Prostate gland (tissue), 2 donors: ENCODE measurements around the gene LSM2. TPM values are rescaled to one million over a fixed set of nuclear protein-coding genes. Genes with fewer than 3 reads are reported as not detected.
A peak's percentile ranks its signal among the peaks of the same experiment; 100 is the strongest.

Experiments
- DNase-seq: peaks from one replicate; pipeline ENCODE4 v3.0.0-alpha.2; 2019; ENCODE audit warnings: low spot score
- H3K27ac ChIP-seq, 2 donors: fragments of 200-600 bp; sonication (generic); 2 replicates each; pipeline ENCODE4 v1.5.1; 2017 to 2019
- H3K27me3 ChIP-seq: fragments of 200-600 bp; sonication (generic); replicated peaks from 2 replicates; pipeline ENCODE4 v1.5.1; 2019; ENCODE audit not compliant: insufficient read depth
- H3K36me3 ChIP-seq, 2 donors: fragments of 200-600 bp; sonication (generic); 1 replicate in 1 of 2; 2 replicates in 1 of 2; pipeline versions ENCODE4 v1.5.1 to v1.8.1; 2017 to 2019
- H3K4me1 ChIP-seq: fragments of 200-600 bp; sonication (generic); replicated peaks from 2 replicates; pipeline ENCODE4 v1.5.1; 2019
- H3K4me3 ChIP-seq, 2 donors: fragments of 200-600 bp; sonication (generic); 2 replicates each; pipeline ENCODE4 v1.5.1; 2017 to 2019
- H3K9me3 ChIP-seq: fragments of 200-600 bp; sonication (generic); 2 replicates; pipeline ENCODE4 v1.5.1; 2017
- POLR2A ChIP-seq: fragments of 450-650 bp; IDR thresholded peaks from one replicate; pipeline ENCODE4 v1.6.1; 2016; ENCODE audit warnings: antibody characterized with exemption, mild to moderate bottlenecking
- POLR2AphosphoS5 ChIP-seq: sonication (generic); formaldehyde crosslinking; IDR thresholded peaks from one replicate; pipeline ENCODE4 v1.6.1; 2017; ENCODE audit warnings: antibody characterized with exemption
- WGBS: methylation state at CpG from one replicate; pipeline ENCODE4 v1.1.5; 2018; 5-methylcytosine and 5-hydroxymethylcytosine counted together
- intact Hi-C: fragments of 100-400 bp; cut with DNase I; formaldehyde crosslinking; loops from one replicate; pipeline ENCODE4 v1.14.2; 2022
- total RNA-seq, 2 donors: library from RNA; depleted of rRNA; stranded (reverse); fragments of >200 nt; gene quantifications; one replicate each; pipeline ENCODE4 v1.1.0, GENCODE V29; 2016
- TF ChIP-seq, protein P1 (sequence below), 4 experiments: fragments of 200-600 bp in 2 of 4; fragments of 450-650 bp in 2 of 4; sonication (generic) in 2 of 4; IDR thresholded peaks; 1 replicate in 3 of 4; 2 replicates in 1 of 4; pipeline ENCODE4 v1.5.1; 2016 to 2019; ENCODE audit warnings: antibody characterized with exemption in 4 of 4, mild to moderate bottlenecking in 2 of 4, moderate library complexity in 2 of 4

Gene LSM2
- total RNA-seq, 2 donors from 2014 or later: 51.9 to 52.5 TPM

DNA sequence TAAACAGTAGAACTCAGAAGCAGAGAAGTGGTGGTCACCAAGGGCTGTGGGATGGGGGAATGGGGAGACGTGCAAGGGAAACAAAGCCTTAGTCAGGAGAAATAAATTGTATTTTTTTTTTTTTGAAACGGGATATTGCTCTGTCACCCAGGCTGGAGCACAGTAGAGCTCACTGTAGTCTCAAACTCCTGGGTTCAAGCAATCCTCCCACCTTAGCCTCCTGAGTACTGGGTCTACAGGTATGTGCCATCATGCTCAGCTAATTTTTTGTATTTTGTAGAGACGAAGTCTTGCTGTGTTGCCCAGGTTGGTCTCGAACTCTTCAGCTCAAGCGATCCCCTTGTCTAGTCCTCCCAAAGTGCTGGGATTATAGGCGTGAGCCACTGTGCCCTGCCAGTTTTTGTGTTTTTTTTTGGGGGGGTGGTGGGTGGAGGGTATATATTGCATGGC, 24.1 kb upstream of the LSM2 start:
- Histone ChIP-seq H3K4me1 (peaks cover 6% of the 10 kb centered on the region), H3K9me3 (no peaks in the 10 kb centered on the region), H3K27ac (peak overlapping the region; percentile 97), H3K4me3 (peak overlapping the region; percentile 52 to 74), H3K36me3 (no peaks in the 10 kb centered on the region), H3K27me3 (no peaks in the 10 kb centered on the region)
- TF ChIP-seq, protein P1, sequence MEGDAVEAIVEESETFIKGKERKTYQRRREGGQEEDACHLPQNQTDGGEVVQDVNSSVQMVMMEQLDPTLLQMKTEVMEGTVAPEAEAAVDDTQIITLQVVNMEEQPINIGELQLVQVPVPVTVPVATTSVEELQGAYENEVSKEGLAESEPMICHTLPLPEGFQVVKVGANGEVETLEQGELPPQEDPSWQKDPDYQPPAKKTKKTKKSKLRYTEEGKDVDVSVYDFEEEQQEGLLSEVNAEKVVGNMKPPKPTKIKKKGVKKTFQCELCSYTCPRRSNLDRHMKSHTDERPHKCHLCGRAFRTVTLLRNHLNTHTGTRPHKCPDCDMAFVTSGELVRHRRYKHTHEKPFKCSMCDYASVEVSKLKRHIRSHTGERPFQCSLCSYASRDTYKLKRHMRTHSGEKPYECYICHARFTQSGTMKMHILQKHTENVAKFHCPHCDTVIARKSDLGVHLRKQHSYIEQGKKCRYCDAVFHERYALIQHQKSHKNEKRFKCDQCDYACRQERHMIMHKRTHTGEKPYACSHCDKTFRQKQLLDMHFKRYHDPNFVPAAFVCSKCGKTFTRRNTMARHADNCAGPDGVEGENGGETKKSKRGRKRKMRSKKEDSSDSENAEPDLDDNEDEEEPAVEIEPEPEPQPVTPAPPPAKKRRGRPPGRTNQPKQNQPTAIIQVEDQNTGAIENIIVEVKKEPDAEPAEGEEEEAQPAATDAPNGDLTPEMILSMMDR (IDR thresholded peaks at IDR 0.05): no peak
- no peak for TF ChIP-seq POLR2AphosphoS5
- TF ChIP-seq POLR2A: no peak
- 32% methylated on average over 6 of the region's 6 CpGs for WGBS
- intact Hi-C loops: loop anchor here (5.0 kb wide), 1 partner anchor 149 kb away; the partner anchor contains the start of gene LY6G5C
- DNase-seq: no peak

DNA sequence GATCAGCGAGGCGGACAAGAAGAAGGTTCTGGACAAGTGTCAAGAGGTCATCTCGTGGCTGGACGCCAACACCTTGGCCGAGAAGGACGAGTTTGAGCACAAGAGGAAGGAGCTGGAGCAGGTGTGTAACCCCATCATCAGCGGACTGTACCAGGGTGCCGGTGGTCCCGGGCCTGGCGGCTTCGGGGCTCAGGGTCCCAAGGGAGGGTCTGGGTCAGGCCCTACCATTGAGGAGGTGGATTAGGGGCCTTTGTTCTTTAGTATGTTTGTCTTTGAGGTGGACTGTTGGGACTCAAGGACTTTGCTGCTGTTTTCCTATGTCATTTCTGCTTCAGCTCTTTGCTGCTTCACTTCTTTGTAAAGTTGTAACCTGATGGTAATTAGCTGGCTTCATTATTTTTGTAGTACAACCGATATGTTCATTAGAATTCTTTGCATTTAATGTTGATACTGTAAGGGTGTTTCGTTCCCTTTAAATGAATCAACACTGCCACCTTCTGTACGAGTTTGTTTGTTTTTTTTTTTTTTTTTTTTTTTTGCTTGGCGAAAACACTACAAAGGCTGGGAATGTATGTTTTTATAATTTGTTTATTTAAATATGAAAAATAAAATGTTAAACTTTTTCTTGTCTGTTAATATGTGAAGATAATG, 23.0 kb upstream of the LSM2 start:
- WGBS: under 1% methylated on average over 15 of the region's 15 CpGs
- no peak for DNase-seq
- Histone ChIP-seq H3K36me3 (no peaks in the 10 kb centered on the region), H3K9me3 (no peaks in the 10 kb centered on the region), H3K27me3 (no peaks in the 10 kb centered on the region), H3K27ac (peak overlapping the region; percentile 97), H3K4me1 (peaks cover 13% of the 10 kb centered on the region), H3K4me3 (peak overlapping the region; percentile 52 to 74)
- intact Hi-C loops: loop anchor here (5.0 kb wide), 1 partner anchor 147 kb away; the partner anchor contains the start of gene LY6G5C
- TF ChIP-seq POLR2AphosphoS5 (peak; percentile 93), POLR2A (peak; percentile 9)
- TF ChIP-seq, protein P1 (IDR thresholded peaks at IDR 0.05): peak in 2 of 4 experiments; percentile 59 to 78

DNA sequence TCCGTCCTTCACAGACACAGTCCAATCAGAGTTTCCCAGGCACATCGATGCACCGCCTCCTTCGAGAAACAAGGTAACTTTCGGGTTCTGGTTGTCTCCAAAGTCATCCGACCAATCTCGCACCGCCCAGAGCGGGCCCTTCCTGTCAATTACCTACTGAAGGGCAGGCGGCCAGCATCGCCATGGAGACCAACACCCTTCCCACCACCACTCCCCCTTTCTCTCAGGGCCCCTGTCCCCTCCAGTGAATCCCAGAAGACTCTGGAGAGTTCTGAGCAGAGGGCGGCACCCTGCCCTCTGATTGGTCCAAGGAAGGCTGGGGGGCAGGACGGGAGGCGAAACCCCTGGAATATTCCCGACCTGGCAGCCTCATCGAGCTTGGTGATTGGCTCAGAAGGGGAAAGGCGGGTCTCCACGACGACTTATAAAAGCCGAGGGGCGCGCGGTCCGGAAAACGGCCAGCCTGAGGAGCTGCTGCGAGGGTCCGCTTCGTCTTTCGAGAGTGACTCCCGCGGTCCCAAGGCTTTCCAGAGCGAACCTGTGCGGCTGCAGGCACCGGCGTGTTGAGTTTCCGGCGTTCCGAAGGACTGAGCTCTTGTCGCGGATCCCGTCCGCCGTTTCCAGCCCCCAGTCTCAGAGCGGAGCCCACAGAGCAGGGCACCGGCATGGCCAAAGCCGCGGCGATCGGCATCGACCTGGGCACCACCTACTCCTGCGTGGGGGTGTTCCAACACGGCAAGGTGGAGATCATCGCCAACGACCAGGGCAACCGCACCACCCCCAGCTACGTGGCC, 20.7 kb upstream of the LSM2 start, which contains the start of gene HSPA1B:
Gene HSPA1B, plus strand, starts transcription at position 453 of the 794 bp plus-strand sequence. Its CDS starts 213 bp downstream, at position 666.
- TF ChIP-seq POLR2AphosphoS5 (peak; percentile 100), POLR2A (peak; percentile 100)
- TF ChIP-seq, protein P1 (IDR thresholded peaks at IDR 0.05): peak in 1 of 4 experiments; percentile 28
- H3K9me3 ChIP-seq: no peaks in the 10 kb centered on the region
- intact Hi-C loops: no loop called here
- peaks cover 22% of the 10 kb centered on the region for H3K4me1 ChIP-seq
- WGBS: under 1% methylated on average over 37 of the region's 56 CpGs
- peak; percentile 100 for DNase-seq
- H3K27ac ChIP-seq: peak within 1 kb of the TSS; percentile 97 to 100
- no peaks in the 10 kb centered on the region for H3K36me3 ChIP-seq
- H3K27me3 ChIP-seq: no peaks in the 10 kb centered on the region
- H3K4me3 ChIP-seq: peak within 1 kb of the TSS; percentile 51 to 62

DNA sequence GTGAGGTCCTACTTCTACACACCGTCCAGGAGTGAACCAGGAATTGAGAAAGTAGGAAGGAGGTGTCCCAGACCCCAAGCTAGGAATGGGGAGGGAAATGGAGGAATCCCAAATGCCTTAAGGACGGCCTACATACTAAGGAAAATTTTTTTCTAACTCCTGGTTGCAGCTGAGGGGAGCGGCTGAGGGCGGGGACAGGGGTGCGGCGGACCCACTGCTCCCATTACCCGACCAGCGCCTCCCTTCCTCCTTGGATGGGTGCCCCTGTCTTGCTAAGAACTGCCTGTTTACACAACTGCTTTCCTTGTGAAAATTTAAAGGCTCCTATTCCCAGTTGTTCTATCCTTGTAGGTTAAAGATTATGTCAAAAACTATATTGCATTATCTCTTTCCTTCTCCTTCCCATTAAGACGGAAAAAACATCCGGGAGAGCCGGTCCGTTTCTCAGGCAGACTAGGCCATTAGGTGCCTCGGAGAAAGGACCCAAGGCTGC, 20.1 kb upstream of the LSM2 start:
- WGBS: 0% methylated on average over 13 of the region's 13 CpGs

More for the DNA sequence above, 20.1 kb upstream of the LSM2 start:
- Histone ChIP-seq H3K4me3 (peak overlapping the region; percentile 27 to 62), H3K27ac (peak overlapping the region; percentile 97 to 100), H3K4me1 (peaks cover 22% of the 10 kb centered on the region), H3K9me3 (no peaks in the 10 kb centered on the region), H3K27me3 (no peaks in the 10 kb centered on the region), H3K36me3 (no peaks in the 10 kb centered on the region)
- intact Hi-C loops: no loop called here
- peak; percentile 58 for TF ChIP-seq POLR2A
- no peak for TF ChIP-seq POLR2AphosphoS5
- TF ChIP-seq, protein P1 (IDR thresholded peaks at IDR 0.05): peak in 1 of 4 experiments; percentile 23
- peak; percentile 94 for DNase-seq
